Measurements from ENCODE around the gene DPYSL5.

DNA sequence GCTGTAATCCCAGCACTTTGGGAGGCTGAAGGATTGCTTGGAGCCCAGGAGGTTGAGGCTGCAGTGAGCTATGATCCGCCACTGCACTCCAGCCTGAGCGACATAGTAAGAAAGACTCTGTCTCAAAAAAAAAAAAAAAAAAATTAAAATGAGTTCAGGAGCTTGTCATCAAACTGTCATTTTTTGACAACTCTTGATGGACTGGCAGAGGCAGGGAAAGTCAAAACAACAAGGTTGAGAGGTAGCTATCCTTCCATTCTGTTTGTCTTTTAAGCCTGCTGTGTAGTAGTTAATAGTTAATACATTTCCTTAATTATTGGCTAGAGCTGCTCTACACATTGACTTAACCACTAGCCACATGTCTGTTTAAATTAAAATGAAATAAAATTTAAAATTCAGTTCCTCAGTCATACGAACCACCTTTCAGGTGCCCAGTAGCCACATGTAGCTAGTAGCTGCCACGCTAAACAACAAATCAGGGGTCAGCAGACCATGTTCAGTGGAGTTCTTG lies 22.7 kb downstream of the DPYSL5 start:
- TF ChIP-seq CTCF (IDR thresholded peaks at IDR 0.05; ENCODE audit: low read depth, low read length, missing input control) (no peak), RXRA (IDR thresholded peaks at IDR 0.05) (no peak), GABPA (IDR thresholded peaks at IDR 0.05 in 1 of 2, conservative IDR thresholded peaks at IDR 0.05 in 1 of 2) (no peak), SP1 (IDR thresholded peaks at IDR 0.05) (no peak), EGR1 (IDR thresholded peaks at IDR 0.05; ENCODE audit: low read depth in 2 of 2) (no peak), TAF1 (conservative IDR thresholded peaks at IDR 0.05) (no peak), YY1 (IDR thresholded peaks at IDR 0.05) (no peak), MAX (IDR thresholded peaks at IDR 0.05) (no peak), REST (IDR thresholded peaks at IDR 0.05) (no peak)

Measured in liver (tissue), 3 donors.